ENCODE measurements around the gene LEMD1. TPM values are rescaled to one million over a fixed set of nuclear protein-coding genes. Genes with fewer than 3 reads are reported as not detected.

The LEMD1 gene
- total RNA-seq, 1 donor, result not detected

- no peak for DNase-seq (ENCODE audit: low read depth)
- no peak overlapping the region for H3K4me3 ChIP-seq (ENCODE audit: low read depth, low read length)
- no peak for TF ChIP-seq CTCF (IDR thresholded peaks at IDR 0.05; ENCODE audit: insufficient read depth, low read depth, low read length)
Observed at GRCh38 chr1:205442051-205442725, 20.3 kb upstream of the LEMD1 start.

- no peak for TF ChIP-seq CTCF (IDR thresholded peaks at IDR 0.05; ENCODE audit: insufficient read depth, low read depth, low read length)
- H3K4me3 ChIP-seq (ENCODE audit: low read depth, low read length), result no peak overlapping the region
- no peak for DNase-seq (ENCODE audit: low read depth)
Observed at GRCh38 chr1:205441716-205442050, 19.8 kb upstream of the LEMD1 start.

- no peak for DNase-seq (ENCODE audit: low read depth)
- H3K4me3 ChIP-seq (ENCODE audit: low read depth, low read length), result no peak overlapping the region
- no peak for TF ChIP-seq CTCF (IDR thresholded peaks at IDR 0.05; ENCODE audit: insufficient read depth, low read depth, low read length)
Observed at GRCh38 chr1:205441318-205441633, 19.4 kb upstream of the LEMD1 start.

- H3K4me3 ChIP-seq (ENCODE audit: low read depth, low read length), result no peak overlapping the region
- DNase-seq (ENCODE audit: low read depth), result peak; percentile 9
- TF ChIP-seq CTCF (IDR thresholded peaks at IDR 0.05; ENCODE audit: insufficient read depth, low read depth, low read length), result no peak
Observed at GRCh38 chr1:205440476-205441317, 18.8 kb upstream of the LEMD1 start.

- TF ChIP-seq CTCF (IDR thresholded peaks at IDR 0.05; ENCODE audit: insufficient read depth, low read depth, low read length), result no peak
- no peak for DNase-seq (ENCODE audit: low read depth)
- H3K4me3 ChIP-seq (ENCODE audit: low read depth, low read length), result no peak overlapping the region
Observed at GRCh38 chr1:205440121-205440475, 18.2 kb upstream of the LEMD1 start.

GRCh38 chr1:205438213-205439158 is 16.6 kb upstream of the LEMD1 start:
- peak; percentile 61 for TF ChIP-seq CTCF (IDR thresholded peaks at IDR 0.05; ENCODE audit: insufficient read depth, low read depth, low read length)
- no peak overlapping the region for H3K4me3 ChIP-seq (ENCODE audit: low read depth, low read length)
- peak; percentile 70 for DNase-seq (ENCODE audit: low read depth)
